ENCODE measurements around the gene PRSS50.

DNA sequence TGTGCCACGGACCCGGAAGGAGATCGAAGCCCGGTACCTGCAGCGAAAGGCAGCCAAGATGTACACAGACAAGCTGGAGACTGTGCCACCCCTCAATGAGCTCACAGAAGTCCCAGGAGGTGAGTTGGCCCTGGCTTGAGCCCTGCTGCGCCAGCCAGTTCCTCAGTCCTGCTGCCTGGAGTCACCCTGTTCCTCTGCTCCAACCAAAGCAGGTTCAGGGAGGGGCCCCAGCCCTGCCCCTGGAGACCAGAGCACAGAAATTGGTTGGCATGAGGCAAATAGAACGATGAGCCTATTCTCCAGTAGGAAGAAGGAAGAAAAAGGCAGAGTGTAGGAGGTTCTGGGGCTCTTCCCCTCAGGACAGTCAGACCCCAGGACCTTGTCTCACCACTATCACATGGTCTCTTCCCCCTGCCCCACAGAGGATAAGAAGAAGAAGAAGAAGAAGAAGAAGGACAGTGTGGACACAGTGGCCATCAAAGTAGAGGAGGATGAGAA lies 8.5 kb downstream of the PRSS50 start:
- TF ChIP-seq POLR2AphosphoS5 (IDR thresholded peaks at IDR 0.05) (no peak), POLR2A (IDR thresholded peaks at IDR 0.05) (no peak)

Measured in gastroesophageal sphincter (tissue), 2 donors.